Renal cortical epithelial cell (primary cell): ENCODE data around the gene CENPO. TPM values are rescaled to one million over a fixed set of nuclear protein-coding genes. Genes with fewer than 3 reads are reported as not detected.

Source experiments
- DNase-seq: peaks from one replicate; pipeline ENCODE4 v3.0.0-alpha.2; 2011; ENCODE audit warnings: low read depth
- total RNA-seq: library from RNA; depleted of rRNA; stranded (reverse); fragments of >200 nt; gene quantifications from 2 replicates; pipeline ENCODE4 v1.2.3, GENCODE V29; 2014

CENPO gene
- 7.8 and 11.2 TPM in 2 replicates for total RNA-seq

- peak; percentile 92 for DNase-seq
Measured at GRCh38 chr2:24792874-24793760, at the start of gene CENPO, which contains the start of gene PTRHD1. TSS of gene CENPO (plus strand) at chr2:24793425. CDS start at chr2:24793920, 495 bp downstream. TSS of gene PTRHD1 (minus strand) at chr2:24793391. CDS start at chr2:24793377, 14 bp downstream.

- no peak for DNase-seq
Measured at GRCh38 chr2:24743924-24744323, 49.3 kb upstream of the CENPO start.

GRCh38 chr2:24744356-24744755 lies 48.9 kb upstream of the CENPO start:
- no peak for DNase-seq

GRCh38 chr2:24745825-24746224 lies 47.4 kb upstream of the CENPO start:
- DNase-seq, result no peak

- DNase-seq, result no peak
Measured at GRCh38 chr2:24747299-24747698, 45.9 kb upstream of the CENPO start.

- DNase-seq, result no peak
Measured at GRCh38 chr2:24749069-24749691, 44.0 kb upstream of the CENPO start.

GRCh38 chr2:24754985-24755705 lies 38.1 kb upstream of the CENPO start:
- DNase-seq, result no peak

GRCh38 chr2:24756789-24757188 lies 36.4 kb upstream of the CENPO start:
- DNase-seq, result no peak

- DNase-seq, result no peak
Measured at GRCh38 chr2:24761866-24762265, 31.4 kb upstream of the CENPO start.

GRCh38 chr2:24762518-24762917 lies 30.7 kb upstream of the CENPO start:
- DNase-seq, result no peak

- DNase-seq, result no peak
Measured at GRCh38 chr2:24763843-24764242, 29.4 kb upstream of the CENPO start.

GRCh38 chr2:24766609-24767008 lies 26.6 kb upstream of the CENPO start:
- DNase-seq, result no peak

GRCh38 chr2:24768013-24768412 lies 25.2 kb upstream of the CENPO start:
- no peak for DNase-seq

- no peak for DNase-seq
Measured at GRCh38 chr2:24768601-24769000, 24.6 kb upstream of the CENPO start.

- no peak for DNase-seq
Measured at GRCh38 chr2:24771061-24771460, 22.2 kb upstream of the CENPO start.

- no peak for DNase-seq
Measured at GRCh38 chr2:24771764-24772586, 21.2 kb upstream of the CENPO start.

GRCh38 chr2:24774373-24774772 lies 18.9 kb upstream of the CENPO start:
- DNase-seq, result no peak

- peak; percentile 47 for DNase-seq
Measured at GRCh38 chr2:24779116-24779515, 14.1 kb upstream of the CENPO start.

GRCh38 chr2:24783641-24784040 lies 9.6 kb upstream of the CENPO start:
- DNase-seq, result no peak

- DNase-seq, result no peak
Measured at GRCh38 chr2:24785671-24786321, 7.4 kb upstream of the CENPO start.

GRCh38 chr2:24787532-24787931 lies 5.7 kb upstream of the CENPO start:
- no peak for DNase-seq
